ENCODE data around the gene NMBR.

DNA sequence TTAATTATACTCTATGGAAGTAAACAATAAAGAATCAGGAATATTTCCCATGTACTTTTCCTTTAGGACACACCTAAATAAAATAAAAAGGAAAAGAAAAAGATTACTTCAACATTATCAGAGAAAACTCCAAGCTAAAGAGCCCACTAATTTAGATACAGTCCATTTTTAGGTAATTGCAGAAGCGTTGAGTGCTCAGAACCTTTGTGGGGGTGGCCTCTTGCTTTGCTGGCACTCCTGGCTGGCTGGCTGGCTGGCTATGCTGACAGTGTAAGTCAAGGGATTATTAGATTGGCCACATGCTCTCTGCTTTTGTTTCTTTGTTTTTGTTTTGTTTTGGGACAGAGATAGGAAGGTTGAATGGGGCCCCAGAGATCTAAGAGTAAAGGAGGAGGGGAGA lies 14.3 kb downstream of the NMBR start, which contains the start of gene GJE1:
- TF ChIP-seq, protein P1, sequence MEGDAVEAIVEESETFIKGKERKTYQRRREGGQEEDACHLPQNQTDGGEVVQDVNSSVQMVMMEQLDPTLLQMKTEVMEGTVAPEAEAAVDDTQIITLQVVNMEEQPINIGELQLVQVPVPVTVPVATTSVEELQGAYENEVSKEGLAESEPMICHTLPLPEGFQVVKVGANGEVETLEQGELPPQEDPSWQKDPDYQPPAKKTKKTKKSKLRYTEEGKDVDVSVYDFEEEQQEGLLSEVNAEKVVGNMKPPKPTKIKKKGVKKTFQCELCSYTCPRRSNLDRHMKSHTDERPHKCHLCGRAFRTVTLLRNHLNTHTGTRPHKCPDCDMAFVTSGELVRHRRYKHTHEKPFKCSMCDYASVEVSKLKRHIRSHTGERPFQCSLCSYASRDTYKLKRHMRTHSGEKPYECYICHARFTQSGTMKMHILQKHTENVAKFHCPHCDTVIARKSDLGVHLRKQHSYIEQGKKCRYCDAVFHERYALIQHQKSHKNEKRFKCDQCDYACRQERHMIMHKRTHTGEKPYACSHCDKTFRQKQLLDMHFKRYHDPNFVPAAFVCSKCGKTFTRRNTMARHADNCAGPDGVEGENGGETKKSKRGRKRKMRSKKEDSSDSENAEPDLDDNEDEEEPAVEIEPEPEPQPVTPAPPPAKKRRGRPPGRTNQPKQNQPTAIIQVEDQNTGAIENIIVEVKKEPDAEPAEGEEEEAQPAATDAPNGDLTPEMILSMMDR (IDR thresholded peaks at IDR 0.05; ENCODE audit: insufficient read depth, low read length, poor library complexity, severe bottlenecking): no peak
- TF ChIP-seq EZH2phosphoT487 (conservative IDR thresholded peaks at IDR 0.05; ENCODE audit: low read length): no peak
